ENCODE data around the gene IFRD1.

The IFRD1 gene

GRCh38 chr7:112521942-112522341 lies 71.7 kb downstream of the IFRD1 start:
- DNase-seq, result no peak

GRCh38 chr7:112523871-112524270 lies 73.6 kb downstream of the IFRD1 start:
- no peak for DNase-seq

Data from activated CD8-positive, alpha-beta memory T cell treated with anti-CD3 and anti-CD28 coated beads for 24 hours (primary cell).